ENCODE data around the gene PNPT1.
"Not testable (repeated sequence)": the region's sequence is repeated elsewhere in the genome, so short reads cannot be mapped to it uniquely, and the experiment has no call there.

PNPT1 gene

GRCh38 chr2:55604027-55604565, 89.5 kb downstream of the PNPT1 start:
- no peak for TF ChIP-seq ZFP30 (CRISPR knock-in tag; IDR thresholded peaks at IDR 0.05)
- no peak for TF ChIP-seq TOX (CRISPR knock-in tag; IDR thresholded peaks at IDR 0.05; ENCODE audit: borderline replicate concordance)
- TF ChIP-seq BACH2 (CRISPR knock-in tag; IDR thresholded peaks at IDR 0.05; ENCODE audit: borderline replicate concordance): no peak
- no peak for TF ChIP-seq OSR1 (CRISPR knock-in tag; IDR thresholded peaks at IDR 0.05)
- no peak for TF ChIP-seq ZNF70 (CRISPR knock-in tag; IDR thresholded peaks at IDR 0.05)
- TF ChIP-seq CREB5 (CRISPR knock-in tag; IDR thresholded peaks at IDR 0.05; ENCODE audit: low read depth): no peak
- TF ChIP-seq ZNF8 (CRISPR knock-in tag; IDR thresholded peaks at IDR 0.05): no peak
- TF ChIP-seq PPARA (CRISPR knock-in tag; IDR thresholded peaks at IDR 0.05; ENCODE audit: borderline replicate concordance): no peak
- TF ChIP-seq TSHZ2 (CRISPR knock-in tag; IDR thresholded peaks at IDR 0.05): no peak
- TF ChIP-seq ZFP3 (CRISPR knock-in tag; IDR thresholded peaks at IDR 0.05): no peak
- TF ChIP-seq ISL1 (CRISPR knock-in tag; IDR thresholded peaks at IDR 0.05): no peak
- ATAC-seq: peak; percentile 53; the same call in 2 of the 3 replicates

GRCh38 chr2:55601849-55602248, 91.8 kb downstream of the PNPT1 start:
- TF ChIP-seq PPARA (CRISPR knock-in tag; IDR thresholded peaks at IDR 0.05; ENCODE audit: borderline replicate concordance) (no peak), CREB5 (CRISPR knock-in tag; IDR thresholded peaks at IDR 0.05; ENCODE audit: low read depth) (no peak), ZNF565 (CRISPR knock-in tag; conservative IDR thresholded peaks at IDR 0.05; ENCODE audit: low read depth) (no peak), ZFP30 (CRISPR knock-in tag; IDR thresholded peaks at IDR 0.05) (no peak), ARNTL (CRISPR knock-in tag; IDR thresholded peaks at IDR 0.05; ENCODE audit: borderline replicate concordance, low read depth) (no peak), CSRNP3 (CRISPR knock-in tag; IDR thresholded peaks at IDR 0.05) (no peak), ZFP3 (CRISPR knock-in tag; IDR thresholded peaks at IDR 0.05) (no peak), POU6F1 (CRISPR knock-in tag; IDR thresholded peaks at IDR 0.05; ENCODE audit: borderline replicate concordance, low read depth) (no peak)
- ATAC-seq: no peak

GRCh38 chr2:55598056-55598795, 95.4 kb downstream of the PNPT1 start:
- TF ChIP-seq ESRRG (CRISPR knock-in tag; IDR thresholded peaks at IDR 0.05): no peak
- no peak for TF ChIP-seq BACH2 (CRISPR knock-in tag; IDR thresholded peaks at IDR 0.05; ENCODE audit: borderline replicate concordance)
- no peak for TF ChIP-seq ZNF8 (CRISPR knock-in tag; IDR thresholded peaks at IDR 0.05)
- TF ChIP-seq ZFP3 (CRISPR knock-in tag; IDR thresholded peaks at IDR 0.05): no peak

GRCh38 chr2:55596795-55597194, 96.8 kb downstream of the PNPT1 start:
- ATAC-seq: not testable (repeated sequence)

More at GRCh38 chr2:55598056-55598795, 95.4 kb downstream of the PNPT1 start:
- ATAC-seq: no peak
